Brain microvascular endothelial cell (primary cell): ENCODE measurements around the gene COQ9.

Experiments
- DNase-seq: peaks from one replicate; pipeline ENCODE4 v3.0.0-alpha.2; 2020
- H3K27ac ChIP-seq: fragments of 250-450 bp; sonication (Bioruptor Pico); 2 replicates; pipeline ENCODE4 v1.5.1; 2020; ENCODE audit warnings: mild to moderate bottlenecking, moderate library complexity
- H3K27me3 ChIP-seq: fragments of 250-450 bp; sonication (Bioruptor Pico); replicated peaks from 2 replicates; pipeline ENCODE4 v1.5.1; 2020; ENCODE audit warnings: mild to moderate bottlenecking
- H3K36me3 ChIP-seq: fragments of 250-450 bp; sonication (Bioruptor Pico); replicated peaks from 2 replicates; pipeline ENCODE4 v1.5.1; 2020; ENCODE audit warnings: mild to moderate bottlenecking
- H3K4me3 ChIP-seq: 2 replicates; pipeline ENCODE4 v1.5.1; 2011; ENCODE audit warnings: low read depth, mild to moderate bottlenecking, control low read depth, low read length, moderate library complexity
- in situ Hi-C: cut with HindIII; loops from 2 replicates; pipeline ENCODE4 v1.10.0; 2017; ENCODE audit warnings: low sequenced_read_pairs, low pct_ligation_motif_present
- TF ChIP-seq, protein P1 (sequence below): IDR thresholded peaks from 2 replicates; pipeline ENCODE4 v1.5.1; 2011; ENCODE audit warnings: low read depth, mild to moderate bottlenecking, moderate library complexity, low read length, control low read depth, inconsistent platforms; ENCODE audit errors: missing control alignments

COQ9 gene

DNA sequence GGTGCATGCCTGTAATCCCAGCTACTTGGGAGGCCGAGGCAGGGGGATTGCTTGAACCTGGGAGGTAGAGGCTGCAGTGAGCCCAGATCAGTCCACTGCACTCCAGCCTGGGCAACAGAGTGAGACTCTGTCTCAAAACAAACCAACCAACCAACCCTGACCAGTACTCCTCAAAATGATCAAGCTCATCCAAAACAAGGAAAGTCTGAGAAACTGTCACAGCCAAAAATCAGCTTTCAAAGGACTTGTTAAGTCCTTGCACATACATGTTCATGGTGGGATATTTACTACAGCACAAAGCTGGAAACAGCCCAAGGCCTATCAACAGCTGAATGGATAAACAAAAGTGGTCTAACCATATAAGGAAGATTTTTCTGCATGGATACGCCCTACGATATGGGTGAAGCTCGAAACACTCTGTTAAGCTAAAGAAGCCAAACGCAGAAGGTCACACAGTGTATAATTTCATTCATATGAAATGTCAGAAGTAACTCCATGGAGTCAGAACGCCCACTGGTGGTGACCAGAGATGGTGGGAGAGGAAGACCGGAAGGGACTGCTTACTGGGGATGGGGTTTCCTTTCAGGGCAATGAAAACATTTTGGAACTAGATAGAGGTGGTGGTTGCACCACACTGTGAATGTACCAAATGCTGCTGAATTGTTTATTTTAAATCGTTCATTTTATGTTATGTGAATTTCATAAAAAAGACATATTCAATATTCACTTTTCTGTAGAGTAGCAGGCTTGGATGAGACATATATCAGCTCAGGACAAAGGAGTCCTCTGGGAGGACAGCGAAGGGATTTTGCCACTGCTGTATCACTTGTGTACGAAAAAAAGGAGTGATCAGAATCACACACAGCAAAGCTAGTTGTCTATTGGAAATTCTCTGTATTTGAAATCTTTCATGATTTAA is 25.0 kb upstream of the COQ9 start:
- Histone ChIP-seq H3K4me3 (no peak overlapping the region), H3K27me3 (no peaks in the 10 kb centered on the region), H3K36me3 (peaks cover 3% of the 10 kb centered on the region), H3K27ac (no peak overlapping the region)
- in situ Hi-C loops = no loop called here
- DNase-seq = peak; percentile 62
- TF ChIP-seq, protein P1, sequence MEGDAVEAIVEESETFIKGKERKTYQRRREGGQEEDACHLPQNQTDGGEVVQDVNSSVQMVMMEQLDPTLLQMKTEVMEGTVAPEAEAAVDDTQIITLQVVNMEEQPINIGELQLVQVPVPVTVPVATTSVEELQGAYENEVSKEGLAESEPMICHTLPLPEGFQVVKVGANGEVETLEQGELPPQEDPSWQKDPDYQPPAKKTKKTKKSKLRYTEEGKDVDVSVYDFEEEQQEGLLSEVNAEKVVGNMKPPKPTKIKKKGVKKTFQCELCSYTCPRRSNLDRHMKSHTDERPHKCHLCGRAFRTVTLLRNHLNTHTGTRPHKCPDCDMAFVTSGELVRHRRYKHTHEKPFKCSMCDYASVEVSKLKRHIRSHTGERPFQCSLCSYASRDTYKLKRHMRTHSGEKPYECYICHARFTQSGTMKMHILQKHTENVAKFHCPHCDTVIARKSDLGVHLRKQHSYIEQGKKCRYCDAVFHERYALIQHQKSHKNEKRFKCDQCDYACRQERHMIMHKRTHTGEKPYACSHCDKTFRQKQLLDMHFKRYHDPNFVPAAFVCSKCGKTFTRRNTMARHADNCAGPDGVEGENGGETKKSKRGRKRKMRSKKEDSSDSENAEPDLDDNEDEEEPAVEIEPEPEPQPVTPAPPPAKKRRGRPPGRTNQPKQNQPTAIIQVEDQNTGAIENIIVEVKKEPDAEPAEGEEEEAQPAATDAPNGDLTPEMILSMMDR = peak; percentile 94

DNA sequence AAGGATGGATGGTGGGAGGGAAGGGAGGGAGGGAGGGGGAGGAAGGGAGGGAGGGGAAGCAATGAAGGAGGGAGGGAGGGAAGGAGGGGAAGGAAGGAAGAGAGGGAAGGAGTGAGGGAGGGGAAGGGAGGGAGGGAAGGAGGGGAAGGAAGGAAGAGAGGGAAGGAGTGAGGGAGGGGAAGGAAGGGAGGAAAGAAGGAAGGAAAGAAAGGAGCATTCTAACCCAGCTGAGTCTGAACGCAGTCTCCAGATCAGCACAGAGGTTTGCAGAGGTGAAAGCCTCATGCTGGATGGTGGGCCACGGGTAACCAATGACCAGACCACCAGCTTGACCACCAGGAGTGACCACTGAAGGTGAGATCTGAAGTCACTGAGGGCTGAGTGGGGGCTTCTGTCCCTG is 24.1 kb upstream of the COQ9 start:
- Histone ChIP-seq H3K36me3 (peaks cover 6% of the 10 kb centered on the region), H3K4me3 (no peak overlapping the region), H3K27ac (no peak overlapping the region), H3K27me3 (no peaks in the 10 kb centered on the region)
- TF ChIP-seq, protein P1 = no peak
- no peak for DNase-seq
- in situ Hi-C loops = no loop called here

DNA sequence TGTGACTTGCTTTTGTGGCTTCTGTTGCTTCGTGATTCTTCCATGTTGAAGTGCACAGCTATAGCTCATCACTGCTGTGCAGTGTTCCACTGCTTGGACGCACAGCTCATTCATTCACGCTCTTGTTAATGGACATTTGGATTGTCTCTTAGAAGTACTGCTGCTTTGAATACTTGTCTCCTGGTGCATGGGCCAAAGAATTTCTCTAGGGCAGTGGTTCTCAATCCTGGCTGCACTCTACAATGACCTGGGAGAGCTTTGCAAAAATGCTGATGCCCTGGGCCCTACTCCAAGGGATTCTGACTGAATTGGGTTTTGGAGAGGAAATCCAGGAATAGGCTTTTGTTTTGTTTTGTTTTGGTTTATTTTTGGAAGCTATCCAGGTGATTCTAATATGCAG is 22.7 kb upstream of the COQ9 start:
- Histone ChIP-seq H3K27me3 (no peaks in the 10 kb centered on the region), H3K36me3 (peaks cover 16% of the 10 kb centered on the region), H3K4me3 (no peak overlapping the region), H3K27ac (no peak overlapping the region)
- TF ChIP-seq, protein P1 = no peak
- DNase-seq = no peak
- in situ Hi-C loops = no loop called here

DNA sequence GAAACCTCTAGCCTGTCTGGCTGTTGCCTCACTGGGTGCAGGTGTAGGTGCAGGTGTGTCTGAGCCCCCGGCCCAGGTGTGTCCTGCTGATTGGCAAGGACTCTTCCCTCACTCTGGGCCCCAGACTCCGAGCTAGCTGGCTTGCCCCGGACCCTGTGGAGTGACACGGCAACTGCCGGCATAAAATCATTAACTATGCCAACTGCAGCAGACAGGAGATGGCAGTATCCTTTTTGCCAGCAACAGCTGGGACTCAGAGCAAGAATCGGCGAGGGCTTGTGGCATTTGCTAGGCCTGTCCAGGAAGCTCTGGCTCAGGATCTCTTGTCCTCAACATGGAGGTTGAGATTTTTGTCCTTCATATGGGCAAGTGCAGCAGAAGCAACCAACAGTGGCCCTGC is 20.9 kb upstream of the COQ9 start:
- no peak for DNase-seq
- peaks cover 34% of the 10 kb centered on the region for H3K36me3 ChIP-seq
- H3K27ac ChIP-seq = no peak overlapping the region
- no peaks in the 10 kb centered on the region for H3K27me3 ChIP-seq
- TF ChIP-seq, protein P1 = no peak
- in situ Hi-C loops = no loop called here
- H3K4me3 ChIP-seq = no peak overlapping the region

DNA sequence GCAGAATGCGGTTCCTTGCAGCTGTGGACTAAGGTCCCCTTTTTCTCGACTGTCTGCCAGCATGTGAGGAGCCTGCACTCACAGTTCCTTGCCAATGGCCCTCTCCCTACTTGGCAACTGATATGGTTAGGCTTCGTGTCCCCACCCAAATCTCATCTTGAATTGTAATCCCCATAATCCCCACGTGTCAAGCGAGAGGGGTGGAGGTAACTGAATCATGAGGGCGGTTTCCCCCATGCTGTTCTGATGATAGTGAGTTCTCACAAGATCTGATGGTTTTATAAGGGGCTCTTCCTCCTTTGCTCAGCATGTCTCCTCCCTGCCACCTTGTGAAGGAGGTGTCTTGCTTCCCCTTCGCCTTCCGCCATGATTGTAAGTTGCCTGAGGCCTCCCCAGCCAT is 20.0 kb upstream of the COQ9 start:
- no peak overlapping the region for H3K27ac ChIP-seq
- peaks cover 40% of the 10 kb centered on the region for H3K36me3 ChIP-seq
- H3K27me3 ChIP-seq = no peaks in the 10 kb centered on the region
- H3K4me3 ChIP-seq = no peak overlapping the region
- no peak for DNase-seq
- in situ Hi-C loops = no loop called here
- TF ChIP-seq, protein P1 = no peak

DNA sequence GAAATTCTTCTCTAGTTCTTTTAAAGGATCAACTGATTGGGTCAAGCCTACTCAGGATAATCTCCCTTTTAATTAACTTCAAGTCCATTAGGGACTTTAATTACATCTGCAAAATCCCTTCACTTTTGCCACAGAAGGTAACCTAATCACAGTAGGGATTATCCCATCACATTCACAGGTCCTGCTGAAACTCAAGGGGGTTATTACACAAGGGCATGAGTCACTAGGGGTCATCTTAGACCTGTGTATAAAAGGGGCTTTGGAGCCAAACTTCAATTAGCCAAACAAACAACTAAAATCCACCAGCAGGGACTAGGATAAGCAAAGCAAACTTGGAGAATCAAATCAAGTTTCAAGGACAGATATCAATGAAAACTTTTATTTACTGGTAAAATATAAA is 19.5 kb upstream of the COQ9 start:
- H3K4me3 ChIP-seq = no peak overlapping the region
- peaks cover 45% of the 10 kb centered on the region for H3K36me3 ChIP-seq
- TF ChIP-seq, protein P1 = no peak
- no peaks in the 10 kb centered on the region for H3K27me3 ChIP-seq
- DNase-seq = no peak
- in situ Hi-C loops = no loop called here
- no peak overlapping the region for H3K27ac ChIP-seq
